Right lobe of liver (tissue), 4 donors: ENCODE data around the gene ENTREP1.

Experiments
- POLR2A ChIP-seq: fragments of 450-650 bp; IDR thresholded peaks from one replicate; pipeline ENCODE4 v1.6.1; 2017; ENCODE audit warnings: antibody characterized with exemption, mild to moderate bottlenecking
- TF ChIP-seq, protein P1 (sequence below), 4 donors: fragments of 200-600 bp in 3 of 4; fragments of 450-650 bp in 1 of 4; IDR thresholded peaks; one replicate each; pipeline versions ENCODE4 v1.5.1 to v1.8.0; 2016 to 2022; ENCODE audit warnings: antibody characterized with exemption in 4 of 4, mild to moderate bottlenecking in 2 of 4
- donor health status: DM: no; HTN: no; CAD: no.
- donor health status: DM: no; HTN: no; CAD: no.
- donor health status: DM: no; HTN: yes; CAD: no.

DNA sequence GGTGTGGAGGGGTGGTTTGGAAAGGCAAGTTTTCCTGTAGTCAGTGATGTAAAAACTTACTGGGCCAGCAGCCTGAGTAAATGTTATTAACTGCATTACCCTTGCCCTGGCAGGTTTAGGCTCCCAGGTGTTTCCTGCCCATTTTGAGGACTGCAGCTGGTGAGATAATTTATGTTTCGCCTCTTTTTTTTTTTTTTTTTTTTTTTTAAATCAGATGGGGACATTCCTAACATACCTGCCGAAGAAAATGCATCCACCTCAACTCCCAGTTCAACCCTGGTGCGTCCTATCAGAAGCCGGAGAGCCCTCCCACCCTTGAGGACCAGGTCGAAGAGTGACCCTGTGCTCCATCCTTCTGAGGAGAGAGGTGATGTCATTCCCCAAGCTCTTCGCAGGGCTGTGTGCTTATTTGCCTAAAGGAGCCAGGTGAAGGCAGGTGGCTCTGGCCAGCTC lies 60.6 kb downstream of the ENTREP1 start:
- TF ChIP-seq, protein P1, sequence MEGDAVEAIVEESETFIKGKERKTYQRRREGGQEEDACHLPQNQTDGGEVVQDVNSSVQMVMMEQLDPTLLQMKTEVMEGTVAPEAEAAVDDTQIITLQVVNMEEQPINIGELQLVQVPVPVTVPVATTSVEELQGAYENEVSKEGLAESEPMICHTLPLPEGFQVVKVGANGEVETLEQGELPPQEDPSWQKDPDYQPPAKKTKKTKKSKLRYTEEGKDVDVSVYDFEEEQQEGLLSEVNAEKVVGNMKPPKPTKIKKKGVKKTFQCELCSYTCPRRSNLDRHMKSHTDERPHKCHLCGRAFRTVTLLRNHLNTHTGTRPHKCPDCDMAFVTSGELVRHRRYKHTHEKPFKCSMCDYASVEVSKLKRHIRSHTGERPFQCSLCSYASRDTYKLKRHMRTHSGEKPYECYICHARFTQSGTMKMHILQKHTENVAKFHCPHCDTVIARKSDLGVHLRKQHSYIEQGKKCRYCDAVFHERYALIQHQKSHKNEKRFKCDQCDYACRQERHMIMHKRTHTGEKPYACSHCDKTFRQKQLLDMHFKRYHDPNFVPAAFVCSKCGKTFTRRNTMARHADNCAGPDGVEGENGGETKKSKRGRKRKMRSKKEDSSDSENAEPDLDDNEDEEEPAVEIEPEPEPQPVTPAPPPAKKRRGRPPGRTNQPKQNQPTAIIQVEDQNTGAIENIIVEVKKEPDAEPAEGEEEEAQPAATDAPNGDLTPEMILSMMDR (IDR thresholded peaks at IDR 0.05): no peak
- no peak for TF ChIP-seq POLR2A
